ENCODE data around the gene ELP5. TPM values are rescaled to one million over a fixed set of nuclear protein-coding genes. Genes with fewer than 3 reads are reported as not detected.

Gene ELP5
- total RNA-seq, 6 experiments from 2014 or later = 28.7 to 36.1 (median 34.0) TPM

- Mint-ChIP-seq H3K27me3 (ENCODE audit: insufficient read depth) (no peaks in the 10 kb centered on the region; the same call in 1 of the 2 replicates), H3K27ac (peak within 1 kb of the TSS; percentile 100), H3K9me3 (no peaks in the 10 kb centered on the region), H3K4me3 (peak within 1 kb of the TSS; percentile 92), H3K4me1 (ENCODE audit: low read depth) (peaks cover 33% of the 10 kb centered on the region), H3K36me3 (ENCODE audit: low read depth) (peaks cover 40% of the 10 kb centered on the region)
- TF ChIP-seq CTCF (IDR thresholded peaks at IDR 0.05) = no peak
- peak; percentile 100 for DNase-seq
Measured at GRCh38 chr17:7251661-7252175, 297 bp upstream of the ELP5 start, which contains the start of gene CTDNEP1. Gene CTDNEP1 (minus strand): TSS chr17:7251734. CDS start chr17:7251296, 438 bp downstream.

- Mint-ChIP-seq H3K27ac (peak overlapping the region; percentile 100), H3K36me3 (ENCODE audit: low read depth) (peaks cover 45% of the 10 kb centered on the region), H3K4me3 (peak overlapping the region; percentile 92), H3K4me1 (ENCODE audit: low read depth) (peaks cover 33% of the 10 kb centered on the region), H3K9me3 (no peaks in the 10 kb centered on the region), H3K27me3 (ENCODE audit: insufficient read depth) (no peaks in the 10 kb centered on the region; the same call in 1 of the 2 replicates)
- no peak for TF ChIP-seq CTCF (IDR thresholded peaks at IDR 0.05)
- no peak for DNase-seq
Measured at GRCh38 chr17:7253082-7253481, 1.1 kb downstream of the ELP5 start.

DNA sequence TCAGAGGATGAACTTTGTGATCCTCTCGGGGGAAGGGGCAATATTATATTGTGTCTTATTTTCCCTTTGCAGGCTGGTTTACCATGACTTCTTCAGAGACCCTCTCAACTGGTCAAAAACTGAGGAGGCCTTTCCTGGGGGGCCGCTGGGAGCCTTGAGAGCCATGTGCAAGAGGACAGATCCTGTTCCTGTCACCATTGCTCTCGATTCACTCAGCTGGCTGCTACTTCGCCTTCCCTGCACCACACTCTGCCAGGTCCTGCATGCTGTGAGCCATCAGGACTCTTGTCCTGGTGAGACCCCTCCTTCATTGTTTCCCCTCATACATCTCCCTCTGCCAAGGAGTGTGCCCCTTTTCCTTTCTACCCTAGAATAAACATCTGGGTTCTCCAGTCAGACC, 2.5 kb downstream of the ELP5 start:
- H3K9me3 Mint-ChIP-seq = no peaks in the 10 kb centered on the region
- no peak for DNase-seq
- no peak overlapping the region for H3K27ac Mint-ChIP-seq
- H3K4me1 Mint-ChIP-seq (ENCODE audit: low read depth) = peaks cover 21% of the 10 kb centered on the region
- peaks cover 40% of the 10 kb centered on the region for H3K36me3 Mint-ChIP-seq (ENCODE audit: low read depth)
- no peak for TF ChIP-seq CTCF (IDR thresholded peaks at IDR 0.05)
- no peak overlapping the region for H3K4me3 Mint-ChIP-seq
- no peaks in the 10 kb centered on the region; the same call in 1 of the 2 replicates for H3K27me3 Mint-ChIP-seq (ENCODE audit: insufficient read depth)

DNA sequence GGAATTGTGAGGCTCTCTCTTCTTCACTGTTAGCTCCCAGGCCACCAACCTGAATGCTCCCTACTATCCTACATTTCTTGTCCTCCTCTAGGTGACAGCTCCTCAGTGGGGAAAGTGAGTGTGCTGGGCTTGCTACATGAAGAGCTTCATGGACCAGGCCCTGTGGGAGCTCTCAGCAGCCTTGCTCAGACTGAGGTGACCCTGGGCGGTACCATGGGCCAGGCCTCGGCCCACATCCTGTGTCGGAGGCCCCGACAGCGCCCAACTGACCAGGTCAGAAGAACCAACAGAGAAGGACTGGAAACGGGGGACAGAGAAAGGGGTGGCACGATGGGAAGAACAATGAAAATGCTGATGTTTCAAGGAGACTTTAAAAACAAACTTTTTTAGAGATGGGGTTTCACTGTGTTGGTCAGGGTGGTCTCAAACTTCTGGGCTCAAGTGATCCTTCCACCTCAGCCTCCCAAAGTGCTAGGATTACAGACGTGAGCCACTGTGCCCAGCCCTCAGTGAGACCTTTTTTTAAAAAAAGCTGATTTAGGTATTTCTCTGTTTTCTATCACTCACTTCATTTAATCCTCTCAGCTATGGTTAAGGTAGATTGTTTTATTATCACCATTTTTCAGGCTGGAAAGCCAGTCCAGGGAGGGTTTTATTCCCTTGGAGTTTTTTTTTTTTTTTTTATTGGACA, 4.9 kb downstream of the ELP5 start:
- H3K27me3 Mint-ChIP-seq (ENCODE audit: insufficient read depth) = peaks cover 1% of the 10 kb centered on the region
- TF ChIP-seq CTCF (IDR thresholded peaks at IDR 0.05) = no peak
- no peak overlapping the region for H3K4me3 Mint-ChIP-seq
- H3K27ac Mint-ChIP-seq = no peak overlapping the region
- H3K9me3 Mint-ChIP-seq = no peaks in the 10 kb centered on the region
- peaks cover 11% of the 10 kb centered on the region for H3K4me1 Mint-ChIP-seq (ENCODE audit: low read depth)
- no peak for DNase-seq
- H3K36me3 Mint-ChIP-seq (ENCODE audit: low read depth) = peaks cover 27% of the 10 kb centered on the region

- peaks cover 5% of the 10 kb centered on the region for H3K27me3 Mint-ChIP-seq (ENCODE audit: insufficient read depth)
- peaks cover 14% of the 10 kb centered on the region for H3K4me1 Mint-ChIP-seq (ENCODE audit: low read depth)
- no peak for DNase-seq
- H3K4me3 Mint-ChIP-seq = no peak overlapping the region
- H3K36me3 Mint-ChIP-seq (ENCODE audit: low read depth) = peaks cover 17% of the 10 kb centered on the region
- no peak overlapping the region for H3K27ac Mint-ChIP-seq
- no peak for TF ChIP-seq CTCF (IDR thresholded peaks at IDR 0.05)
- no peaks in the 10 kb centered on the region for H3K9me3 Mint-ChIP-seq
Measured at GRCh38 chr17:7258731-7259554, 6.9 kb downstream of the ELP5 start.

Measured in HFFc6 (cell line).